ENCODE measurements around the gene PHOSPHO2. TPM values are rescaled to one million over a fixed set of nuclear protein-coding genes. Genes with fewer than 3 reads are reported as not detected.

The PHOSPHO2 gene
- total RNA-seq, 4 donors from 2014 or later, result 4.4 to 10.7 (median 6.7) TPM

DNA sequence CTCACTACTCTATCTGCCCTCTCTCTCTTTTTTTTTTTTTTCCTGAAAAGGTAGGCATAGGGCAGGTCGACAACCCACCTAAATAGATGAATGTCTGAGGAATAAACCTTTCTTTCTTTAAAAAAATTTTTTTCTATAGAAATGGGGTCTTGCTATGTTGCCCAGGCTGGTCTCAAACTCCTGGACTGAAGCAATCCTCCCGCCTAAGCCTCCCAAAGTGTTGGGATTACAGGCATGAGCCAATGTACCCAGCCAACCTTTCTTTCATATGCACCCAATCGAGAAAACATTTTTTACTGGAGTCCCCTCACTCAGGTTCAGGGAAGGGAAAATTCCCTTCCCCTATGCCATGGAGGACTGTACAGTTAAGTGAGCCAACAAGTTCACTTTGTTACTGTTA is 31.0 kb upstream of the PHOSPHO2 start:
- no peaks in the 10 kb centered on the region for H3K9me3 ChIP-seq
- WGBS, 2 donors (ENCODE audit: low coverage in 1 of 2), result 82 to 100% methylated on average over 1 of the region's 3 CpGs

DNA sequence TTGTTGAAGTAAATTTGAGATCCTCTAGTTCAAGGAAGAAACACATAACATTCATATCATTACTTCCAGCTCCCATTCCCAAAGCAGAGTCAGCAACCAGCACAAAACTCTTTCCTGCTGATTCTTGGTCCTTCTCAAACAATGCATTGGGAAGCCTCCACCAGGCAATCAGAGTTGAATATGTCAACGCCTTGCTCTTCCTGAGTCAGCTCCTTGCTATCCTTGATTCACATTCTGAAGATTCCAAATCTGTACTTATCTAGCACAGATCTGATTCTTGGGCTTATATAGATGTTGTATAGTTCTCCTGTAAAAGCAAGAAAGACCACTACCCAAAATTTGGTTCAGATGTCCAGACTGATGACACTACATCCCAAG is 29.7 kb upstream of the PHOSPHO2 start:
- no peak for ATAC-seq
- no peak for TF ChIP-seq POLR2AphosphoS5 (IDR thresholded peaks at IDR 0.05)
- TF ChIP-seq POLR2A (IDR thresholded peaks at IDR 0.05), result no peak
- TF ChIP-seq, protein P1, sequence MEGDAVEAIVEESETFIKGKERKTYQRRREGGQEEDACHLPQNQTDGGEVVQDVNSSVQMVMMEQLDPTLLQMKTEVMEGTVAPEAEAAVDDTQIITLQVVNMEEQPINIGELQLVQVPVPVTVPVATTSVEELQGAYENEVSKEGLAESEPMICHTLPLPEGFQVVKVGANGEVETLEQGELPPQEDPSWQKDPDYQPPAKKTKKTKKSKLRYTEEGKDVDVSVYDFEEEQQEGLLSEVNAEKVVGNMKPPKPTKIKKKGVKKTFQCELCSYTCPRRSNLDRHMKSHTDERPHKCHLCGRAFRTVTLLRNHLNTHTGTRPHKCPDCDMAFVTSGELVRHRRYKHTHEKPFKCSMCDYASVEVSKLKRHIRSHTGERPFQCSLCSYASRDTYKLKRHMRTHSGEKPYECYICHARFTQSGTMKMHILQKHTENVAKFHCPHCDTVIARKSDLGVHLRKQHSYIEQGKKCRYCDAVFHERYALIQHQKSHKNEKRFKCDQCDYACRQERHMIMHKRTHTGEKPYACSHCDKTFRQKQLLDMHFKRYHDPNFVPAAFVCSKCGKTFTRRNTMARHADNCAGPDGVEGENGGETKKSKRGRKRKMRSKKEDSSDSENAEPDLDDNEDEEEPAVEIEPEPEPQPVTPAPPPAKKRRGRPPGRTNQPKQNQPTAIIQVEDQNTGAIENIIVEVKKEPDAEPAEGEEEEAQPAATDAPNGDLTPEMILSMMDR (IDR thresholded peaks at IDR 0.05), result no peak
- no peak for TF ChIP-seq EP300 (IDR thresholded peaks at IDR 0.05)
- Histone ChIP-seq H3K4me3 (no peak overlapping the region), H3K36me3 (no peaks in the 10 kb centered on the region), H3K9me3 (no peaks in the 10 kb centered on the region), H3K4me1 (no peaks in the 10 kb centered on the region), H3K27ac (no peak overlapping the region), H3K27me3 (no peaks in the 10 kb centered on the region)
- WGBS, 2 donors (ENCODE audit: low coverage in 1 of 2), result 44 to 86% methylated on average over 1 of the region's 1 CpG

More for the DNA sequence above, 31.0 kb upstream of the PHOSPHO2 start:
- no peaks in the 10 kb centered on the region for H3K27me3 ChIP-seq
- no peaks in the 10 kb centered on the region for H3K4me1 ChIP-seq
- no peak overlapping the region for H3K4me3 ChIP-seq
- no peak for ATAC-seq
- H3K36me3 ChIP-seq, result no peaks in the 10 kb centered on the region
- no peak overlapping the region for H3K27ac ChIP-seq
- no peak for TF ChIP-seq EP300 (IDR thresholded peaks at IDR 0.05)
- TF ChIP-seq, protein P1 (IDR thresholded peaks at IDR 0.05), result no peak
- no peak for TF ChIP-seq POLR2AphosphoS5 (IDR thresholded peaks at IDR 0.05)
- TF ChIP-seq POLR2A (IDR thresholded peaks at IDR 0.05), result no peak

DNA sequence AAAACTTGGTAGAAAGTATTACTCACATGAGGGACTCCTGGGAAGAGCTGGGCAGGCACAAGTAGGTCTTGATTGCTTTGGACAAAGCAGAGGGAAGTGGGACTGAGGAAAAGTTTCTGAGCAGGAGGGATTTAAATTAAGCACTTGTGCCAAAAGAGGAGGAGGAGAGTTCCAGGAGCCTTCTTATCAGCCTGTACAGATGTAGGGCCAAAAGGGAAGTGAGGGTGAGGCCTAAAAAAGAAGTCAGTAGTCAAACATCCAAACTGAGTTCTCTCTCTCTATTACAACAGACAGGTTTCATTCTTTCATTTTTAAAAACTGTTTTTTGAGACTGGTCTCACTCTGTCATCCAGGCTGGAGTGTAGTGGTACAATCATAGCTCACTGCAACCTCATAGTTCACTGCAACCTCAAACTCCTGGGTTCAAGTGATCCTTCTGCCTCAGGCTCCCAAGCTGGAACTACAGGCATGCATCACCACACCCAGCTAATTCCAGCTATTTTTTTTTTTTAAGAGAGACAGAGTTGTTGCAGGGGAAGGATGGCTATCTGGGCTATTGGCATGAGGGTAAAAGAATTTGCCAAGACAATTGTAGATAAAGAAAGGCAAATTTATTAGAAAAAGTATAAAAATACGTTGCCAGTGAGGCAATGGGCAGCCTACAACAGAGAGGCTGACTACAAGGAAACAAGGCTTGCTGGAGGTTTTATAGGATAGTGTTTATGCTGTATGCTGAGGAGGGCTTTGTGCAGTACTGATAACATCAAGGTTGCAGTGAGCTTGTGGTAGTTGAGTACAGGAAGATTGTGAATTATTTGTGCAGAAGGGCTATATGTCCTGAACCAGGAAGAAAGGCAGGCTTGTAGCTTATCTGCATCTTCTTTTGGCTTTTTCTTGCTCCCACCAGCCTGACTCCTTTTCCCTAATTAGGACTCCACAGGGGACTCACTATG is 29.0 kb upstream of the PHOSPHO2 start:
- TF ChIP-seq POLR2A (IDR thresholded peaks at IDR 0.05), result no peak
- H3K4me1 ChIP-seq, result no peaks in the 10 kb centered on the region

DNA sequence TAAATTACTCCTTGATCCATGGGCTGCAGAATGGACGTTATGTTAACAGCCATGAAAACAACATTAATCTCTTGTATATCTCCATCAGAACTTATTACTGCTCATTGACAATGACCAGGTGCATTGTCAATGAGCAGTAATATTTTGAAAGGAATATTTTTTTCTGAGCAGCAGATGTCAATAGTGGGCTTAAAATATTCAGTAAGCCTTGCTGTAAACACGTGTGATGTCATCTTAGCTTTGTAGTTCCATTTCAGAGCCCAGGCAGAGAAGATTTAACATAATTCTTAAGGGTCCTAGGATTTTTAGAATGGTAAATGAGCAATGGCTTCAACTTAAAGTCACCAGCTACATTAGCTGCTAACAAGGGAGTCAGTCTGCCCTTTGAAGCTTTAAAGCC is 26.7 kb upstream of the PHOSPHO2 start:
- Histone ChIP-seq H3K36me3 (no peaks in the 10 kb centered on the region), H3K27me3 (no peaks in the 10 kb centered on the region), H3K4me1 (no peaks in the 10 kb centered on the region), H3K27ac (no peak overlapping the region), H3K9me3 (no peaks in the 10 kb centered on the region), H3K4me3 (no peak overlapping the region)
- ATAC-seq, result no peak
- TF ChIP-seq POLR2A (IDR thresholded peaks at IDR 0.05) (no peak), POLR2AphosphoS5 (IDR thresholded peaks at IDR 0.05) (no peak)
- 28 to 36% methylated on average over 2 of the region's 2 CpGs for WGBS, 2 donors (ENCODE audit: low coverage in 1 of 2)

More for the DNA sequence above, 29.0 kb upstream of the PHOSPHO2 start:
- Histone ChIP-seq H3K9me3 (no peaks in the 10 kb centered on the region), H3K4me3 (no peak overlapping the region), H3K27ac (no peak overlapping the region), H3K36me3 (no peaks in the 10 kb centered on the region), H3K27me3 (no peaks in the 10 kb centered on the region)
- WGBS, 2 donors (ENCODE audit: low coverage in 1 of 2), result 57 to 88% methylated on average over 1 of the region's 1 CpG
- no peak for ATAC-seq

DNA sequence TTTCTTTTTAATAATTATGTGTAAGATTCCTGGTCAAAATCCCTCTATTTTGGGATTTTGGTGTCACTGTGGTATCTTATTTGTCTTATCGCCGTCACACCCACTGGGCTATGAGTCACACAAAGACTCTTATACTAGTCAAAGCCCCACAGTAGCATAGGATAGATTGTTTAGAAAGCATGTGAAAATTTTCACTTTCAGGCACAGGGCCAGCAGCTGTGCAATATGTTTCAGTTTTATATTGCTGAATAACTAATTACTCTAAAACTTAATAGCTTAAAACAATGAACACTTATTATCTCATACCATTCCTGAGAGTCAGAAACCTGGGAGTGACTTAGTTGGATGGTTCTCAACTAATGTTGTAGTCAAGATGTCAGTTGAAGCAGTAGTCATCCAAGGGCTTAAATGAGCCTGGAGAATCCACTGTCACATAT is 24.0 kb upstream of the PHOSPHO2 start:
- TF ChIP-seq EP300 (IDR thresholded peaks at IDR 0.05), result no peak
- no peak overlapping the region for H3K27ac ChIP-seq
- no peaks in the 10 kb centered on the region for H3K4me1 ChIP-seq
- ATAC-seq, result no peak
- no peaks in the 10 kb centered on the region for H3K36me3 ChIP-seq
- H3K27me3 ChIP-seq, result no peaks in the 10 kb centered on the region
- 39% methylated on average over 2 of the region's 2 CpGs; no CpG with 5 or more reads in 1 of the 2 donors for WGBS, 2 donors (ENCODE audit: low coverage in 1 of 2)
- no peak overlapping the region for H3K4me3 ChIP-seq
- H3K9me3 ChIP-seq, result no peaks in the 10 kb centered on the region

DNA sequence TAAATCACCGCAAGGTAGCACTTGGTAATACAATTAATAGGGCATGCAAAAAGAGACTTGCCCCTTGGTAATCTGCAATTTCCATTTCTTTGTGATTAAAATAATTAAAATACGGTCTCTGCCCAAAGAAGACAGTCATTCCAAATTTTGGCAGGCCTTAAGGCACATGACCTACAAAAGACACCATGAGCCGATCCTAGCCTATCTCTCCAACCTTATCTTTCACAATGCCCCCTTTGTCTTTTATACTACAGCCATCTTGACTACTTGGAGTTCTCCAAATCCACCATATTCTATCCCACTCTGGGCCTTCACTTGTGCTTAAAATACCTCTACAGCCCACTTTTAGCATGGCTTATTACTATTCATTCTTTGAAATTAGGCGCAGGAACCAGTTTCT is 23.3 kb upstream of the PHOSPHO2 start:
- 90 to 100% methylated on average over 2 to 4 of the region's 4 CpGs for WGBS, 2 donors (ENCODE audit: low coverage in 1 of 2)
- Histone ChIP-seq H3K27ac (no peak overlapping the region), H3K36me3 (no peaks in the 10 kb centered on the region), H3K4me3 (no peak overlapping the region), H3K4me1 (no peaks in the 10 kb centered on the region), H3K27me3 (no peaks in the 10 kb centered on the region), H3K9me3 (no peaks in the 10 kb centered on the region)
- no peak for ATAC-seq
- TF ChIP-seq EP300 (IDR thresholded peaks at IDR 0.05), result no peak
- TF ChIP-seq, protein P1 (IDR thresholded peaks at IDR 0.05), result no peak
- TF ChIP-seq POLR2AphosphoS5 (IDR thresholded peaks at IDR 0.05), result no peak
- TF ChIP-seq POLR2A (IDR thresholded peaks at IDR 0.05), result no peak
